HG03025 (cell line): Measurements from ENCODE around the gene ZNF853.
"Not testable (repeated sequence)": the region's sequence is repeated elsewhere in the genome, so short reads cannot be mapped to it uniquely, and the experiment has no call there.

Source experiments
- ATAC-seq: cut with Tn5 transposase; IDR thresholded peaks from one replicate; pipeline ENCODE4 v1.9.1; 2021; ENCODE audit warnings: mild to moderate bottlenecking, moderate library complexity; ENCODE audit not compliant: unreplicated experiment, low FRiP score

Gene ZNF853

DNA sequence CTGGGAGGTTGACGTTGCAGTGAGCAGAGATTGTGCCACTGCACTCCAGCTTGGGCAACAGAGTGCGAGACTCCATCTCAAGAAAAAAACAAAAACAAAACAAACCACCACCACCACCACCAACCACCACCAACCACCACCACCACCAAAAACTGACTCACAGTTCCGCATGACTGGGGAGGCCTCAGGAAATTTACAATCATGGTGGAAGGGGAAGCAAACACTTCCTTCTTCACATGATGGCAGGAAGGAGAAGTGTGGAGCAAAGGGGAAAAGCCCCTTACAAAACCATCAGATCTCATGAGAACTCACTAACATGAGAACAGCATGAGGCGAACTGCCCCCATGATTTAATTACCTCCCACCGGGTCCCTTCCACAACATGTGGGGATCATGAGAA, 19.6 kb downstream of the ZNF853 start:
- not testable (repeated sequence) for ATAC-seq

DNA sequence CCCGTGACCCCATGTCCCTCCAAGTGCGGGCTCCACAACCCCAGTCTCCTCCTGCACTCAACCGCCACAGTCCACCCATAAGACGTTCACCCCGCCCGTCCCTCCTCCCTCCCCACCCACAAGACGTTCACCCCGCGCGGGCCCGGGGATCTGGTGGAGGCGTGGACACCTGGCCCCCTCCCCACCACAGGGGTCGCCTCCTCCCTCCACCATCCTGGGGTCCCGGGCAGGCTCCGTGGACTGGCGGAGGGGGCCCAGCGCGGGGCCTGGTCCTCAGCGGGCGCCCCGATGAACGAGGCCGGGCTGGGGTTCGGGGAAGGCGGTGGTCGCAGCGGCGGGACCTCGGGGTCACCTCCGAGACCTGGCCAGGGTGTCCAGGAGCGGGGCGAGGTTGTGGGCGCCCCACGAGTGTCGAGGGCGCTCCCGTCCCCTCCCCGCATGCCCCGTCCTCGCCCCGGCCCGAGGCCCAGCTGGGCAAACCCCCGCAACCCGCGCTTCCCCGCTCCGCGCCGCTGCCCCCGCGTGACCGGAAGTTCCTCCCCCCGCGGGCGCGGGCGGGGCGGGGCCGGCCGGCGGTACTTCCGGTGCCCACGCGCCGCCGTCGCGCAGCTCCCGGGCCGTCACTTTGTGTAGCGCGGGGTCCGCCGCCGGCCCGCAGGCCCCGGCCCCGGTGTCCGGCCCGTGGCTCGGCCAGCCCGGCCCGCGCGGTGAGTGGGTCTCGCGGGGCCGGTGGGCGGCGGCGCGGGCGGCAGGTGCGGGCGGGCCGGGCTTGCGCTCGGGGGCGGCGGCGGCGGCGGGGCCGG, 21.5 kb downstream of the ZNF853 start, which contains the start of gene ZNF316:
Gene ZNF316, plus strand, starts transcription at position 578 of the 803 bp plus-strand sequence. CDS start 5,092 bp downstream, outside the sequence.
- peak; percentile 82 for ATAC-seq

DNA sequence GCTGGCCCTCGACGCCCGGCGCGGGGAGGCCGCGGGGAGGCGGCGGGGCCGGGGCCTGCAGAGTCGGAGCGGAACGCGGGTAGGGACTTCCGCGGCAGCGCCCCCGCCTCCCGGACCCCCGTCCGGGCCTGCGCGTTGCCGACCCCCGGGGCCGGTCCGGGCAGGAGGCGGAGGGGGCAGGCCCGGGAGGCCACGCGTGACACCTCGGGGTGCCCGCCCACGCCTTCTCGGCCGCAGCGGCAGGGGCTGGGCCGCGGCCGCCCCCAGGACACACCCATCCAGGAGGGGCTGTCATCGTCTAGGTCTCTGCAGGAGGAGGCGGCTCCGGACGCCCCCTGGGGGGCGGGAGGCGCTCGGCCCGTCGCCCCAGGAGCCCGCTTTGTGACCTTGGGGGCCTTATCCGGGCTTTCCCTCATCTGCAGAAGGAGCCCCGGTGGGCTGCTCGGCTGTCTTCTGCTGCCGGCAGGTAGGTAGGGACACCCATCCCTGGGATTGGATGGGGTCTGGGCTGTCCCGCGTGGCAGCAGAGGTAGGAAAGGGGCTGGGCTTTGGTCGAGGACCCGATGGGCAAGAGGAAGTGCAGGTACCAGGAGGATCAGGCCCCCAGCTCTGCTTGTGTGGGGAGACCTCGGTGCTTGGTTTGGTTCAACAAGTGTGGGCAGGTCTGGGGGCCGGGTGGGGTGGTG, 22.3 kb downstream of the ZNF853 start:
- peak; percentile 76 for ATAC-seq

DNA sequence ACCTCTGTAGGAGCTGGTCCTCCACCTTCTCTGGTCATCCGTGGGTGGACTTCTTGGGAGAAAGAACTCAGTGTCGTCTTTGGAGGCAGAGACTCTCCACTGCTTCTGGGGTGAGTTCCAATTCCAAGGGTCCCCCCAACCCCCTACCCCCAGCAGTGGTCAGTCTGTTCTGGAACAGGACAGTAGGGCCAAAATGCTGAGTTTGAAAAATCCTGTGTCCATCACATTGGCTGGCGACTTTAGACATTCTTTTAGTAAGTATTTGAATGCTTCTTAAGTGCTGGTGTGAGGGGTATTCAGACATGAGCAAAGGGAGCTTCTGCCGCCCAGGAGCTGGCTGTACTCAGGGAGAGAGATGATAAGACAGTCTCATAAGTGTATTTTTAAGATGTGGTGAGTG, 23.6 kb downstream of the ZNF853 start:
- ATAC-seq, result no peak

DNA sequence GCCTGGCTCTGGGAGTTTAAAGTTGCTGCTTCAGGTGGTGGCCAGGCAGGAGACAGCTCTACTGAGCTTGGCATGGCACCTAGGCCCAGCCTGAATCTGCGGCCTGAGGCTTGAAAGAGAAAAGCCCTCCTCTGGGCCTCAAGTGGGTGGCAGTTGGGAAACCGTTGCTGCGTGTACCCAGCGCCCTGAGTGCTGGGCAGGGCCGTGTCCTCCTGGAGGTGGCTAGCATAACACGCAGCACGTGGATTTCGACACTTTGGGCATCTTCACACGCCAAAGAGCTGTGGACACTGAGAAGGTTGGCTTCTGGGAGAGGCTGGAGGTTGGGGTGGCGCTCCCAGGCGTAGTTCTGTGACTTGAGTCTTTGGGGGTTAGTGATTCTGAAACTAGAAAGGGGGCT, 24.2 kb downstream of the ZNF853 start:
- ATAC-seq, result no peak

DNA sequence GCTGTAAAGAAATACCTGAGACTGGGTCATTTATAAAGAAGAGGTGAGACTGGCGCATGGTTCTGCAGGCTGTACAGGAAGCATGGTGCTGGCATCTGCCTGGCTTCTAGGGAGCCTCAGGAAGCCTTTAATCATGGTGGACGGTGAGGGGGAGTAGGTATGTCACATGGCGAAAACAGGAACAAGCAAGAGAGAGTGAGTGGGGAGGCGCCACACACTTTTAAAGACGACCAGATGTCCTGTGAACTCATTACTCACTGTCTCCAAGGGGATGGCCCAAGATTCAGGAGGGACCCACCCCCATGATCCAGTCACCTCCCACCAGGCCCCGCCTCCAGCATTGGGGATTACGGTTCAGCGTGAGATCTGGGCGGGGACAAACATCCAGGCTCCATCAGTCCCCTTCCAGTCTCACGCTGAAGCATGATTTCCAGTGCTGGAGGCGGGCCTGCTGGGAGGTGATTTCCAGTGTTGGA, 24.9 kb downstream of the ZNF853 start:
- ATAC-seq, result no peak

DNA sequence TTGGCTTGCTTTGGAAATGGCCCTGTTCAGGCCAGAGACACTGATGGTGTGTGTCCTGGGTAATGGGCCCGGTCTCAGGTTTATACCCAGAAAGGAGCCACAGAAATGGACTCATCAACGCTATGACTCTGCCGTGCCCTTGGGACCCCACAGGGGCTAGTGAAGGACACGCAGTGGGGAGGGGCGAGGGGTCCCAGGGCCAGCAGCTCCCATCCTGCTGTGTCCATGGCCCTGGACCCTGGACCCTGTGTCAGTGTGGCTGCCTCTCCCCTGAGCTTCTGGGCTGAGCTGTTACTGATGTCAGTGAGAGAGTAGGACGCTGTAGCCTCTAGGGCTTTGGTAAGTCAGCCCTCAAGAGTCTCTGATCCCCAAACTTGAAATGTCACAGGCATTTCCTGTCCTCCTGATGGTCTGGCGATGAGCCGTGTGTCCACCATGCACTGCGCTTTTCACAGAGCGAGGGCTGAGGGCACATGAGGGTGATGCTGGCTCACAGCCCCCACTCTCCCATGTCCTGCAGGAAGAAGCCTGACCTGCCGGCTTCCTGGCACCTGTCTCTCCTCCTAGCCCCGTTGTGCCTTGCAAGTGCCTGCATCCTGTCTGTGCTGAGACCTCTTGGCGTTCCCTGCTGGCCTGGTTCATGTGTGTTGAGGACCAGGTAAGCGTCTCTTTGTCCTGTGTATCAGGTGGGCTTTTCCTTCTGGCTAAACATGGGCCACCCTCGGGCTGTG, 26.1 kb downstream of the ZNF853 start:
- no peak for ATAC-seq

DNA sequence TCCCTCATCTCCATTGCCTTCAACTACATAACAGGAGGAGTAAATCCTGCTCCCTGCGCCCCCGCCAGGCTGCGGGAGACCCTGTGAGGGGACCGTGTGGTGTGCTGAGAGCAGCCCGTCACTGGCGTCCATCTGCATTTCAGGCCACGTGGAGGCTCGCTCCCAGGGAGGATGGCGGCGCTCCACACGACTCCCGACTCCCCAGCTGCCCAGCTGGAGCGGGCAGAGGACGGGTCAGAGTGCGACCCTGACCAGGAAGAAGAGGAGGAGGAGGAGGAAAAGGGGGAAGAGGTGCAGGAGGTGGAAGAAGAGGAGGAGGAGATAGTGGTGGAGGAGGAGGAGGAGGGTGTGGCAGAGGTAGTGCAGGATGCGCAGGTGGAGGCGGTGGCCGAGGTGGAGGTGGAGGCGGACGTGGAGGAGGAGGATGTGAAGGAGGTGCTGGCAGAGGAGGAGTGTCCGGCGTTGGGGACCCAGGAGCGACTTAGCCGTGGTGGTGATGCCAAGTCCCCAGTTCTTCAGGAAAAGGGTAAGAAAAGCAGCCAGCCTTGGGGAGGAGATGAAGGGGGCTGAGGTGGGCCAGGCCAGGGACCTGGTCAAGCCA, 26.9 kb downstream of the ZNF853 start:
- ATAC-seq, result no peak

DNA sequence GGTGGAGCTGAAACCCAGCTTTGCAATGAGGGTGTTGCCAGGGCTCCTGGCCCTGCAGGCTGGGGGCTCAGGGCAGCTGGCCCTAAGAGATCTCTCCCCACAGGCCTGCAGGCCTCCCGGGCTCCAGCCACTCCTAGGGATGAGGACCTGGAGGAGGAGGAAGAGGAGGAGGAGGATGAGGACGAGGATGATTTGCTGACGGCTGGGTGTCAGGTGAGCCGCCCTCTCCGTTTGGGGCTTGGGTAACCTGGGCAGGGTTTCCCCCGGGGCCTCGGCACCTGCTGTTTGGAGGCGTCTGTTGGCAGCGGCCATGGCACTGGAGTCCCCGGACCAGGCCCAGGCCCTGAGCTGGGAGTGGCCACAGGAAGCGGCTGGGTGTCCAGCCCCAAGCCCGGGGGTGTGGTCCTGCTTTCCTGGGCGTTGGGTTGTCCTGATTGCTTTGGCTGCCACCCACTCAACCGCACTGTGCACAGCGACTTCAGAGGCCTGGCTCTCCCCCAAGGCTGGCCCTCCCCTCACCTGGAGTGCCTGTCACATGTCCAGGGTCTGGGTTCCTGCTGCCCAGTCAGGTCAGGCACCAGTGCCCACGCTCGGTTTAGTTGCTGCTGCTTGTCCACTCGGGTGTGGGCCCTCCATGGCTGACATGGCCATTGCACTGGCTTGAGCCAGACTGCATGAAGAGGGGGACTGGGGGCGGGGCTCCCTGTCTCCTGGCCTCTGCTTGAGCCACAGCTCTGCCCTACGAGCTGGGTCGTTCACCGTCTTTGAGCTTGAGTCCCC, 27.6 kb downstream of the ZNF853 start:
- no peak for ATAC-seq

DNA sequence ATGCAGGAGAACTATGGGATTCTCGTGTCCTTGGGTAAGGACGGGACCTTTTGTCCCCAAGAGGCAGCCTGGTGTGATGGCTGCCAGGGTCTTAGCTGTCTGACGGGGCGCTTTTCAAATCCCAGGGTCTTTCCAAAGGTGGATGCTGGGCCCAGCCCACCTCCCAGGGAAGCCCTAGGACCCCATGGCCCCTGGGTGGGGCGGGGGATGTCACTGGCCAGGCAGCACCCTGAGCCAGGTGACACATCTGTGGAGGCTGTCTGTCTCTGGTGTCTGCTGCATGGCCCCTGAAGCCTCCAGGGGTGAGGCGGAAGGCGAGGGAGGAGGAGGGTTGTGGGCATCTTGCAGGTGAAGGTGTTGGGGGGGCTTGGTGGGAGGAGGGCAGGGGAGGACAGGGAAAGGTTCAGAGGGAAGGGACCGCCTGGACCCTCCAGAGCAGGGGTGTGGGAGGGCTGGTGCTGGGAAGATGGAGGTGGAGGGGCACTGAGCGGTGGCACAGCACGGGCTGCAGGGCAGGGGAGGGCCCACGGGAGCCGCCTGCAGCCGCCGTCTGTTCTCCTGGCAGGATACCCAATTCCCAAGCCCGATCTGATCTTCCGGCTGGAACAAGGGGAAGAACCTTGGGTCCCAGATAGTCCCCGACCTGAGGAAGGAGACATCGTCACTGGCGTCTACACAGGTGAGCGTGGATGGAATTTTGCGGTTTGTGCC, 28.7 kb downstream of the ZNF853 start:
- ATAC-seq, result no peak

DNA sequence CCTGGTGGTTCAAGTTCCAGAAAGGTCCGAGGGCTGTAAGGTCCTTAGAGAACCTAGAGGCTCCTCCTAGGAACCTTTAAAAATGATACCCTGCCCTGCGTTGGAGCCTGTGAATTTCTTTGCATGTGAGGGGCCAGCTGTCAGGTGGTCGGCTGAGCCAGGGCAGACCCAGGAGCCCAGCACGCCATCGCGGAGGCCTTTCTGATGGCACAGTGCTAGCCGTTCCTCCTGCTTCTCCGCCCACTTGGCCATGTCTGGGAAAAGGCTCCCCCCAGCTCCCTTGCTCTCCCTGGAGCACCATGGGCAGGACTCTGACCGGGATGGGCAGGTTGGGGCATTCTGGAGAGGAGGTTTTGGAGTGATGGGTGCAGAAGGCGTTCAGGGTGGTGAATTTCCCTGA, 29.3 kb downstream of the ZNF853 start:
- ATAC-seq, result no peak

DNA sequence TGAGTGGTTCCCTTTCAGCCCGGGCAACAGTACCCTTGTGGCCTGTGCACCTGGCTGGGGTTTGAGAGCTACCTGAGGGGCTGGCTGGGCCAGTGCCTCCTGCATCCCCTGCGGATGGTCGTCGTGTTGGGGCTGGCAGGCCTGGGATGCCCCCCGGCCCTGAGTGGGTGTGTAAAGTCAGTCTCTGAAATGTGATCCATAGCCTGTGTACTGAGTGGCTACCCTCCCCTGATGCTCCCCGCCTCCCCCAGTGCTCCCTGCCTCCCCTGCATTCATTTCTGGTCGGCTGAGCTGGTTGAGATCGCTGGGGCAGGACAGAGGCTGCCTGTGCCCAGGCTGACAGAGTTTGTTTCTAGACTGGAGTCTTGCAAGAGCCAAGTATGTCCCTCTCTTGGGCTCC, 31.1 kb downstream of the ZNF853 start:
- no peak for ATAC-seq

DNA sequence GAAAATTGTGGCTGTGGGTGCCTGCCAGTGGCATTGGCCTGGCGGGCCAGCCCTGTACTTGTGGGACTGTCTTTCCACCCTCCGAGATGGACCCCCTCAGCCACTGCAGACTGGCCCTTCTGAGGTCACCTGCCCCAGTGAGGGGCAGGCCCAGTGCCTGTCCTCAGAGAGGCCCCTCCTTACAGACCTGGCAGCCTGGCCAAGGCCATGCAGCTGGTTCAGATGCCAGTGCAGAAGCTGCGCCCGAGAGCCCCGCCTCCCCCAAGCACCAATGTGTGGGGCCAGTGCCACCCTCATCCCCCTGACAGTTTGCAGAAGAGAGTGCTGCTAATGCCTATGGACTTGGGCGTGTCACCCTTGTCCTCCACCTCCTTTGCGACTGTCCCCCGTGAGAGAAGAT, 31.7 kb downstream of the ZNF853 start:
- ATAC-seq, result no peak

DNA sequence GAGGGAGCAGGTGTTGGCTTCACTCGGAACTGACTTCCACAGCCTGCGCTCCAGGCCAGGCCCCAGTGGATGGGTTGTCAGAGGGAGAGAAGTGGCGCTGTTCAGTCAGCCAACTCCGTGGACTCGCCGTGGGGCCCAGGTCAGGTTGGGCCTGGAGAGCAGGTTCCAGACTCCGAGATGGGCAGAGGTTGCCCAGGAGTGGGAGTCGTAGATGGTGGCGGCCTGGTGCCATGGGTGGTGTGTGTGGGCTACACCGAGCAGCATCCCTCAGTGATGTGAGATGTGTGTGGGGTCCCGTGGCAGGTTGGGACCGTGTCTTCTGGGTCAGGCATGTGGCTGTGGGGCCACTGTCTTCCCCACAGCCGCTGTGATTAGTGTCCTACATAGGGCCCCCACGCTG, 32.1 kb downstream of the ZNF853 start:
- no peak for ATAC-seq

DNA sequence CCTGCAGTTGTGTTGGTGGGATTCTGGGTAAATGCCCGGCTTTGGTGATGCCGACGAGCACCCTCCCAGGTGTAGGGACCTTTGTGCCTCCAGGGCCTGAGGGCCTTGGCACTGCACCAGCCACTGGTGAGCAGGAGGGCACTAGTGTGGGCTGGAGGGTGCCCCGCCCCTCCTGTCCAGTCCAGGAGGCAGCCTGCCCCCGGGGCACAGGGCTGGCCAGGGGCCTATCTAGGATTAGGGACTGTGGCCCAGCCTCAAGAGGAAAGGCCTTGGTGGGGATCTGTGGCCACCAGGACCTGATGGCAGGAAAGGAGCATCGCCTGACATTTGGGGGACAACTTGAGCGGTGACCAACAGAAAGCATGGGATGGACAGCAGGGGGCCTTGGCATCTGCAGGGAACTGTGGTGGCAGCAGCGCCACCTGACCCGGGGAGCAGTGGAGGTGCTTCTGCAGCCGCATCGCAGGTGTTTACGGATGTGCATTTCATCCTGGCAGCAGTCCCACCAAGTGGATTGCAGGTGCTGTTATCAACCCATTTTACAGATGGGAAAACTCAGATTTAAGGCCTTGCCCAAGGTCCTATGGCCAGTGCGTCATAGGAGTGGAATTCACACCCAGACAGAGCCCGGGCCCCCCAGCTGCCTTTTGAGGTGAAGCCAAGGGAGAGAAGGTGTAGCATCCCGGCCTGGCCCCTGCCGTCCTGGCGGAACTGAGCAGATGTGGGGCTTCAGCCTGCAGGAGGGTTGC, 32.8 kb downstream of the ZNF853 start:
- ATAC-seq, result no peak

DNA sequence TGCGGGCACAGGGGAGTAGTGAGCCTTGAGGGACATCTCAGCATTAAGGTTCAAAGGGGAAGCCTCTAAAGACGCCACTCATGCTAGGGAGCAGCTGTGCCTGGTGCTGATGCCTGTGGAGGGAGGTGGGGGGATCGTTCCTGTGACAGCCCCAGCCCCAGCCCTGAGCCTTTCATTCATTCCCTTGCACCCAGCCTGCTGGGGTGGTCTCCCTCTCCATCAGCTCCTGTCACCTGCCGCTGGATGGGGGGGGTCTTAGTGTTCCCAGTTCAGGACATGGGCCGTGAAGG, 33.4 kb downstream of the ZNF853 start:
- no peak for ATAC-seq

DNA sequence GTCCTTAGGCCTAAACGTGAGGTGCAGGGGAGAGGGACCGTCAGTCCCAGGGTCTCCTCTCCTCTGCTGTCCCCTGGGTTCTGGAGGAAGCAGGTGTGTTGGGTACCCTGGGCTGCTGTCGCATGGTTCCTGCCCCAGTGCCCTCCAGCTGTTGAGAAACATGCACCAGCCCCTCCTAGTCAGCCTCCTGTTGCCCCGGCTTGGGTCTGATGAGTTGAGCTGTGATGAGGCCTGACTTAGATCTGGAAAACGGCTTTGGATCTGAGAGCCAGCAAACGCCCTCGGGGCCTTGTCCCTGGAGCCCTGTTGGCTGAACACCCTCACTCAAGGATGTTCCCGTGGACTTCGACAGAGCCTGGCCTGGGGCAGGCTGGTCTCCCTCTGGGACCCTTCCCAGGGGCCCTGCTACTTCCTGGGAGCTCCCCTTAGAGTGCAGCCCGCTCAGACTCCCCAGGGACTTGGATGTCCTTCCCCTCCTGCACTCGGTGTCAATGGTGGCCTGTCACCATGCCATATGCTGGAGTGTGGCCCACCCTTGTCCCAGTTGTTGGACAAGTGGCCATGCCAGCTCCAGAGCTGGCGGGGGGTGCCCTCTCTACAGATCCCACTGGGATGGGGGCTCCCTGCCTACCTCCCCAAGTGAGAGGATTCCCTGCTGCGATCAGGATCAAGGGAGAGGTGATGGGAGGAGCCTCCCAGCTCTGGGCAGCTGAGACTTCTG, 34.0 kb downstream of the ZNF853 start:
- ATAC-seq, result no peak

DNA sequence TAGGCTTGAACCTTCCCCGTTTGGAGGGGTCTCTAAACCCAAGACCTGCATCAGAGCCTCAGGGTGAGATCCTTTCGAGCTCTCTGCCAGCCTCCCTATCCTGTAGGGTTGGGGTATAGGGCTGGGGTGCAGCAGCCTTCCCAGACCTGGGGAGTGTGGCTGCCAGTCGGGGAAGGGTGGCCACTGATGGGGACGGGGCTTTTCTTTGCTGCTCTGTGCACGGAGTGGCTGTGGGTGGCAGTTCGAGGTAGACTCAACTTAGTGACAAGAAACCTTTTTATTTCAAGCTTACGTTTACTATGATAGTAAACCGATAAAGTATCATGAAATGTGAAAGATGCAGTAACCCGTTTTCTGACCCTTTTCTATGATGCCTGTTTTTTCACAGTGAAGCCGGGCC, 34.7 kb downstream of the ZNF853 start:
- ATAC-seq, result no peak
